Stimulated activated CD4-positive, alpha-beta T cell treated with anti-CD3 and anti-CD28 coated beads, Interleukin-1b, Interleukin-23, amount 100 ng/mL, for 24 hours (primary cell): ENCODE results near the gene BUD13.

Experiments used
- DNase-seq, 4 experiments: peaks; one replicate each; pipeline ENCODE4 v3.0.0-alpha.2; 2020; ENCODE audit warnings: low read depth in 4 of 4, low spot score in 1 of 4

BUD13 gene

DNA sequence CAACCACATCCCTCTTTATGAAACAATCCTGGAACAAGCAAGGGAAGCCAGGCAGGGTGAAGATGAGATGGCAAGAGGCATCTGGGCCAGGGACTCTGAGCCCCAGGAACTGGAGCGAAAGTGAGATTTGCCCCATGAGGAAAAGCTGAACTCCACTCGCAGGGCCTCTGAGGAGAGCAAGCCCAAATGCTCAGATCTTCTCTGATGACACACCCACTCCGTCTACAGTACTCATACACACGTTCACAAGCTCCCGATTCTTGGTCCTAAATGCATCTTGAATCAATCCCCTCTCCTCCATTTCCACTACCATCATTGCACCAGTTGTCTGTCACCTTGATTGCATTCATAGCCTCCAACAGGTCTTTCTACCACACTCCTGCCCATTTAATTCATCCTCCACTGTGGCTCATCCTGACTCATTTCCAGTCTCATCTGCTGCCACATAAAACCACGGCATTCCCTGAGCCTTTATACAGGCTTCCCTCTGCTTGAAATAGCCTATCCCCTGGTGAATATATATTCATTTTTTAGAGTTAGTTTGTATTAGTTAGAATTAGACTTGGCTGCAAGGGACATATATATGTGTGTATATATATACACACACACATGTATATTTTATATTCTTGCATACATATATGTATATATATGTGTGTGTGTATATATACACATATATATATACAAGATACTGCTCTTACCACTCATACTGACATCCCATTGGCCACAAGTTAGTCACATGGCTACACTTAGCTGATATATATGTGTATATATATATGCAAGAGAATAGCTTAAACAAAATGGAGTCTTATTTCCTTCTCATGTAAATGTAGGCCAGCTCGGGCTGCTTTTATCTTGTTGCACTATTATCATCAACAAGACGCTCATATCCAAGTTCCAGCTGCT lies 20.3 kb upstream of the BUD13 start:
- DNase-seq, result no peak

DNA sequence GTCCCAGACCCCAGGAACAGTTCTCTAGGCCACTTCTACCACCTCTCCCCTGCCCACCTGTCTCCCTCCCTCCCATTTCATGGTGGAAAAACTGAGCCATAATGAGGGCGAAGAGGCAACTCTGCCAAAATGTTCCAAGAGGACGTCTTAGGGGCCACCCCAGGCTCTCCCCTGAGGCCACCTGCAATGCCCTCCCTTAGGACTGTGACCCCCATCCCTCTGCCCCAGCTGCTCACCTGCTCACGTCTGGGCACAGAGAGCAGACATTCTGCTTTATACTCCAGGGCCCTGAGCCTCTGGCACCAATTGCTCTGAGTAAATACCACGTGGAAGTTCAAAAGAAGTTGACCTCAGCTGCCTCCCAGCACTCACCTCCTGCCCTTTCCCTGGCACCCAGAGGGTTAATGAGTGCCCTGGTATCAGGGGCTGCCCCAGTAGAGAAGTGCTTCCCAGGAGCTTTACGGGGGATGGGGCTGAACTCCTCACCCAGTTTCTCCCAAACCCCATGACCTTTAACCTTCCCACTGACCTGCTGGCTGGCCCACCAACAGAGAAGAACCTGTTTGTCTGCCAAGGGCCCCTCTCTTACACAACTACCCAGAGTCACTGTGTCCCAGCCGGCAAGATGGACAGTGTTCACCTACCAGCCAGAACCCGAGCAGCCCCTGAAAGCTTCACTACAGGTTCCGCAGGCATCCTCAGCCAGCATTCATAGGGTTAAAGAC lies 19.5 kb upstream of the BUD13 start:
- no peak for DNase-seq

DNA sequence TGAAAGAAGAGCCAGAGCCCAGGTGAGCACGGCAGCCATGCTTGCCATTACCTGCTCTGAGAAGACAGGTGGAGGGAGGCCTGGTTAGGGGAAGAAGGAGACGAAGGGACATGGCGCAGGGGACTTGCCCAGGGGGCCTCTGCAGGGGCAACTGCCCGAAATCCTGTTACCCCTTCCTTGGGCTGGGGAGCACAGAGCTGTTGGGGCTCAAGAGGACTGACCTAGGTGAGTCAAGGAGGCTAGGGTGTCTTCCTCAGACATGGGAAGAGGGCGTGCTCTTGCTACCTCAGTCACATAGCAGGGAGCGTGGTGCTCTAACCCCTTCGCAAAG lies 19.0 kb upstream of the BUD13 start, which contains the start of gene APOA5:
Gene APOA5, minus strand, starts transcription at position 67 of the 331 bp plus-strand sequence. Its CDS starts 19 bp downstream, at position 48.
- no peak for DNase-seq

GRCh38 chr11:116791002-116791812 lies 18.4 kb upstream of the BUD13 start:
- DNase-seq, result peak; percentile 47 to 69 (median 66)

DNA sequence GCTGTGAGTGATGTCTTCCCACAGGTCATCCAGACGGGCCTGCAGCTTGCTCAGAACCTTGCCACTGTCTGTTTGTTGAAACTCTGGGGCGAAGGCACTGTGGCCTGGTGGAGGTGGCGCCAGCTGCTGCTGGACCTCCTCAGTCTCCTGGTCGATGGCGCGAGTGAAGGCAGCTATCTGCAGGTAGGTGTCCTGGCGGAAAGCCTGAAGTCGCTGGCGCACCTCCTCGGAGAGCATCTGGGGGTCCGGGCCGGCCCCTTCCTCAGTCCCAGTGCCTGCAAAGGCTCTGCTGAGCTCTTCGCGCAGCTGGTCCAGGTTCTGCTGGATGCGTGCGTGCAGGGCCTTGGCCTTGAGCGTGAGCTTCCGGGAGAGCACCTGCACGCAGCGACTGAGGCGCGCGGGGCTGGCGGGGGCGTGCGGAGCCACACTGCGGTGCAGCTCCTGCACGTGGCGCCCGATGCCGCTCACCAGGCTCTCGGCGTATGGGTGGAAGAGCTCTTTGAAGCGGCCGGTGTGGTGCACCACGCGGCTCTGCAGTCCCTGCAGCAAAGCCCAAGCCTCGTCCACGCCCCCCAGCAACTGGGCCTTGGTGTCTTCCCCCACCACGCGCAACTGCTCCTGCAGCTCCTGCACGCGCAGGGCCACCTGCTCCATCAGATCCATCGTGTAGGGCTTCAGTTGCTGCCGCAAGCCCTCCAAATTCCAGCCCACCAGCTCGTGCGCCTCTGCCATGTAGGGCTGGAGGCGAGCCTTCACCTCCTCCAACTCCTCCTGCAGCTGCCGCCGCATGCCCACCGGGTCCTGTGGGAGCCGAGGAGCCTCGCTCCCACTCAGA lies 17.6 kb upstream of the BUD13 start:
- DNase-seq, result no peak

DNA sequence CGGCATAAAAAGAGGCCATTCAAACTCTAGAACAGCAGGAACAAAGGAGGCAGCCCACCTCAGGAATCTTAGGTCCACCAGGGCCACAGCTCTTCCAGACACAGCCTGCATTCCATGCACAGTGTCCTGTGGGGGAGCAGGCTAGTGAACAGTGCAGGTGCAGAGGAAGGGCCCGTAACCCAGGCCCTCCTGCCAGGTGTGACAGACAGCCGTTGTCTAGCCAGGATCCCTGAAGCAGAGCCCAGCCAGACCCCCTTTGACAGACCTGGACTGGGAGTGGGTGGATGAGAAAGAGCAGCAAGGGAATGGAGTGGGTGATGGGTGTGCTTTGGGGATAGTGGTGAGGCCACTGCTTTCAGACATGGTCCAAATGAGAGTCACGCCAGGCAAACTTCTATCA lies 16.2 kb upstream of the BUD13 start:
- no peak for DNase-seq

GRCh38 chr11:116788534-116788933 lies 15.7 kb upstream of the BUD13 start:
- DNase-seq, result no peak

GRCh38 chr11:116787786-116788486 lies 15.1 kb upstream of the BUD13 start, which contains the start of gene ZPR1:
Gene ZPR1 (minus strand): TSS chr11:116788023. CDS start chr11:116787990, 33 bp downstream.
- peak; percentile 72 to 80 (median 78) for DNase-seq

DNA sequence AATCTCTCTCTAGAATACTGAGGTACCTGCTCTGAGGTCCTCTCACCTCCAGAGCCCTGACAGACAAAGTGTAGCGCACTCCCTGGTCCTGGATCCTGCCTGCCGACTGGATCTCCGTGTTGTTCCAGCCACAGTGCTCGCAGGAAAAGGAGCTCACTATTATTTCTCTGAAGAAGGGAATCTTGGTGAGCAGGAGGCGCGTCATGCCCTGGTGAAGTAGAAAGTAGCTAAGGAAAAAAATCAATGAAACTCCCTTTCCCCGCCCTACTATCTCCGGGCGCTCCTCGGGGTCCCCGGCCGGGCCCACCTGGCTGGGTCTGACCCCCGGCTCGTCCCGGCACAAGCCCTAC lies 14.6 kb upstream of the BUD13 start:
- DNase-seq, result no peak

DNA sequence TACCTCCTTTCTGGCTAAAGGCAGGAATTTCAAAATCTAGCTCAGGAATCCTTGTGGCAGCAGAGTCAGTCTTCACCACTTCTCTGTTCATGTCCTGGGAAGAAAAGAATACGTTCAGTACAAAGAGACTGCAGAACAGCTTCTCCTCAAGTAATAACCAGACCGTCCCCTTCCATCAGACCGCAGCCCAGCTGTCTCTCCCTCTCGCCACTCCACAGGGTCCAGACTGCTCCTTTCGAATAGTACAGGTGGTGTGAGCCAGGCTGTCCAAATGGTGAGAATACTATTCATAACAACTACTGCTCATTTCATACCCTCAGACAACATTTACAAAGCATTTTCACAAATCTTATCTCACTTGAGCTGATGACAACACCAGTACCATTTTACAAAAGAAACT lies 14.2 kb upstream of the BUD13 start:
- DNase-seq, result no peak

GRCh38 chr11:116786326-116786725 lies 13.5 kb upstream of the BUD13 start:
- DNase-seq, result no peak

- DNase-seq, result no peak
Observed at GRCh38 chr11:116782728-116783127, 9.9 kb upstream of the BUD13 start.

GRCh38 chr11:116778556-116778955 lies 5.8 kb upstream of the BUD13 start:
- DNase-seq, result no peak

GRCh38 chr11:116777056-116777455 lies 4.3 kb upstream of the BUD13 start:
- DNase-seq, result no peak

GRCh38 chr11:116776522-116776984 lies 3.8 kb upstream of the BUD13 start:
- DNase-seq, result no peak

DNA sequence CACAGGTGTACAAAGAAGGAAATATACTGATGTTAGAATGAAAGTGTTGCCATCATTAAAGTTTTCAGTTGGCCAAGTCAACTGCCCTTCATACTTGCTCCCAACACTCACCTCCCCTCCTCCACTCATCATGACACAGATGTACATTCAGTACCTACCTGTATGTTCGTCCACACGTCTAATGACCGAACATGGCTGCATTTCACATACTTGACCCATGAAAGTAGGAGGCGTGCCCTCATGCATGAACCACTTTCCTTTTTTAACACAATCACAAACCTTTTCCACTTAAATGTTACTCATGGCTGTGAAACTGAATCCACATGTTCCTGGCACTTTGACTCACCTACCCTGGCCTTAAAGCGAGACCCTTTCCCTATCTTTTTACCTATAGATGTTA lies 3.2 kb upstream of the BUD13 start:
- no peak for DNase-seq

- DNase-seq, result no peak
Observed at GRCh38 chr11:116774661-116775060, 1.9 kb upstream of the BUD13 start.

DNA sequence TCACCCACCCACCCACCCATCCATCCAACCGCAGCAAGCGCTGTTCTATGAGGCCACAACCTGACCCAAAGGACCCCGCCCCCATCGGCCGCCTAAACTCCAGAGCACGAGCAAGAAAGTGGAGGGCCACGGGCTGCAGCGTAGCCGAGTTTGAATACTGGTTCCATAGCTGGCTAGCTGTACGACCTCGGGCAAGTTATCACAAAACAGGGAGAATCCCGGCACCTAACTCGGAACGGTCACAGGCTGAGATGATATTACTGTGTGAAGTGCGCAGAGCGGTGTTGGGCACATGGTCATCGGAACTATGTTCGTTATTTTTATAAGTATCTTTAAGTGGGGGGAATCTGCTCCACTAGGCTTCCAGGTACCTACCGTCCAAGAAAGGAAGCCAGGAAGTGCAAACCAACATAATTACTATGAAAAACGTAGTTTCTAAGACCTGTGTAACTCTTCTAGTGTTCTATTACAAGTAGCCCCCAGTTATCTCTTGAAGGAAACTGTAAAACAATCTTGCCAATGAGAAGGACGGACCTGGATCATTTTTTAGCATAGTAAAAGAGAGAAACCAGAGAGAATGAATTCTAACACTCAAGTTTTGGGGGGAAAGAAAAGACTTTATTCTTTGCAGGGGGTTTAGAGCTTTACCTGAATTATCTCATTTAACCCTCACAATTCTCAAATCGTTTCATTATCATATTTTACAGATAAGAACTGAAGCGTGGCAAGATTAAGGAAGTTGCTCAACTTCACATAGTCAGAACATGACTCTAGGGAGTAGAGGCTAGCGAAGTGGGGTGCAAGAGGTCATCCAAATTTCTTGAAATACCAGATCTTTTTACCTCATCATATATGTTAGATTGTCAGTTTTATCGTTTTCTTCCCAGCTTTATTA lies 663 bp upstream of the BUD13 start:
- no peak for DNase-seq

DNA sequence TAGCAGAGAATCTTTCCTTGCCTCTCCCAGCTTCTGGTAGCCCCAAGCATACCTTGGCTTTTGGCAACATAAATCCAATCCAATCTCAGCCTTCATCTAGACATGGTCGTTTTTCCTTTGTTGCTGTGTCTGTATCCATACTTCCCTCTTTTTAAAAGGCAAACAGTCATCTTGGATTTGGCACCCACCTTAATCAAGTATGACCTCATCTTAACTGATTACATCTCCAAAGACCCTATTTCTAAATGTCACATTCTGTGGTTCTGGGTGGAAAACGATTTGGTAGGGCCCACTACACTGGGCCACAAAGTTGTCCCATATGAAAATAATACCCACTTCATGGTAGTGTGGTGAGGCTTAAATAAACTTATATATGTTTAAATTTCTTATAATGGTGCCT lies 852 bp downstream of the BUD13 start:
- DNase-seq, result no peak
